Smooth muscle cell (in vitro differentiated cells): ENCODE results near the gene RIC8A. TPM values are rescaled to one million over a fixed set of nuclear protein-coding genes. Genes with fewer than 3 reads are reported as not detected.

Experiments used
- DNase-seq: peaks from one replicate; lab custom pipeline; 2025; ENCODE audit not compliant: unreplicated experiment; lab: John Stamatoyannopoulos, UW
- H2AFZ ChIP-seq: fragments of 200-600 bp; sonication (generic); 2 replicates; pipeline ENCODE4 v1.6.0; 2016; ENCODE audit warnings: antibody characterized with exemption, low read depth, mild to moderate bottlenecking
- H3F3A ChIP-seq: fragments of 200-600 bp; sonication (generic); 2 replicates; pipeline ENCODE4 v1.6.0; 2017; ENCODE audit warnings: antibody characterized with exemption, low read depth
- H3K27ac ChIP-seq: fragments of 200-600 bp; sonication (generic); 2 replicates; pipeline ENCODE4 v1.5.1; 2016; ENCODE audit warnings: low read depth, mild to moderate bottlenecking
- H3K27me3 ChIP-seq: fragments of 200-600 bp; sonication (generic); 2 replicates; pipeline ENCODE4 v1.6.1; 2016; ENCODE audit warnings: low read depth, mild to moderate bottlenecking
- H3K36me3 ChIP-seq: fragments of 200-600 bp; sonication (generic); 2 replicates; pipeline ENCODE4 v1.5.1; 2016; ENCODE audit warnings: low read depth
- H3K4me1 ChIP-seq: fragments of 200-600 bp; sonication (generic); 2 replicates; pipeline ENCODE4 v1.5.1; 2016; ENCODE audit warnings: low read depth
- H3K4me2 ChIP-seq: fragments of 200-600 bp; sonication (generic); 2 replicates; pipeline ENCODE4 v1.6.0; 2016; ENCODE audit warnings: mild to moderate bottlenecking
- H3K4me3 ChIP-seq: fragments of 200-600 bp; sonication (generic); 2 replicates; pipeline ENCODE4 v1.5.1; 2016; ENCODE audit warnings: mild to moderate bottlenecking
- H3K79me2 ChIP-seq: fragments of 200-600 bp; sonication (generic); 2 replicates; pipeline ENCODE4 v1.6.0; 2016; ENCODE audit warnings: low read depth, mild to moderate bottlenecking
- H3K9ac ChIP-seq: fragments of 200-600 bp; sonication (generic); 2 replicates; pipeline ENCODE4 v1.6.0; 2016; ENCODE audit warnings: low read depth
- H3K9me3 ChIP-seq: fragments of 200-600 bp; sonication (generic); replicated peaks from 2 replicates; pipeline ENCODE4 v1.5.1; 2016; ENCODE audit warnings: low read depth
- H4K20me1 ChIP-seq: fragments of 200-600 bp; sonication (generic); 2 replicates; pipeline ENCODE4 v1.6.0; 2016; ENCODE audit warnings: low read depth
- WGBS: methylation state at CpG from one replicate; pipeline ENCODE4 v1.1.7; 2016; ENCODE audit warnings: low lambda C conversion rate; 5-methylcytosine and 5-hydroxymethylcytosine counted together
- polyA plus RNA-seq: library from polyadenylated mRNA; unstranded; fragments of >200 nt; fragmentation: Nextera tagmentation; extraction: Ambion mirVana; gene quantifications from 2 replicates; pipeline ENCODE4 v1.2.1, GENCODE V29; 2016
- total RNA-seq: library from RNA; depleted of rRNA; stranded (reverse); fragments of >200 nt; gene quantifications from 2 replicates; pipeline ENCODE4 v1.2.3, GENCODE V29; 2014
- TF ChIP-seq, protein P1 (sequence below): fragments of 200-600 bp; sonication (generic); IDR thresholded peaks from 2 replicates; pipeline ENCODE4 v1.5.1; 2017; ENCODE audit warnings: borderline replicate concordance, mild to moderate bottlenecking, antibody characterized with exemption; ENCODE audit not compliant: insufficient read depth, poor library complexity, severe bottlenecking

Gene RIC8A
- total and polyA plus RNA-seq, 2 experiments from 2014 or later: 71.2 to 120 TPM

DNA sequence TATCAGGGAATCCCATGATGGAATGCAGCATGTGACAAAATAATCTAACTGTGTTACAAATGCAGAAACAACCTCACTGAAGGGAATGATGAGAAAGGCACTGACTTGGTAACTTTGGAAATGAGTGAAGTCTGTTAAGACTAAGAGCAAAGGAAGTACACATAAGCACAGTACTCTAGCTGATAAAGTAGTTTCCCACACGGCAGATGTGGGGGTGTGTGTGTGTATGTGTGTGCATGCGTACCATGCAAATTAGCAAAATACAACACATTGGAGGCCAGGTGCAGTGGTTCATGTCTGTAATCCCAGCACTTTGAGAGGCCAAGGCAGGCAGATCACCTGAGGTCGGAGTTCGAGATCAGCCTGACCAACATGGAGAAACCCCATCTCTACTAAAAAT is 54.1 kb downstream of the RIC8A start:
- no peak overlapping the region for H2AFZ ChIP-seq
- no peaks in the 10 kb centered on the region for H3F3A ChIP-seq
- H3K27me3 ChIP-seq: no peaks in the 10 kb centered on the region
- H3K36me3 ChIP-seq: no peaks in the 10 kb centered on the region
- H3K4me3 ChIP-seq: no peak overlapping the region
- TF ChIP-seq, protein P1, sequence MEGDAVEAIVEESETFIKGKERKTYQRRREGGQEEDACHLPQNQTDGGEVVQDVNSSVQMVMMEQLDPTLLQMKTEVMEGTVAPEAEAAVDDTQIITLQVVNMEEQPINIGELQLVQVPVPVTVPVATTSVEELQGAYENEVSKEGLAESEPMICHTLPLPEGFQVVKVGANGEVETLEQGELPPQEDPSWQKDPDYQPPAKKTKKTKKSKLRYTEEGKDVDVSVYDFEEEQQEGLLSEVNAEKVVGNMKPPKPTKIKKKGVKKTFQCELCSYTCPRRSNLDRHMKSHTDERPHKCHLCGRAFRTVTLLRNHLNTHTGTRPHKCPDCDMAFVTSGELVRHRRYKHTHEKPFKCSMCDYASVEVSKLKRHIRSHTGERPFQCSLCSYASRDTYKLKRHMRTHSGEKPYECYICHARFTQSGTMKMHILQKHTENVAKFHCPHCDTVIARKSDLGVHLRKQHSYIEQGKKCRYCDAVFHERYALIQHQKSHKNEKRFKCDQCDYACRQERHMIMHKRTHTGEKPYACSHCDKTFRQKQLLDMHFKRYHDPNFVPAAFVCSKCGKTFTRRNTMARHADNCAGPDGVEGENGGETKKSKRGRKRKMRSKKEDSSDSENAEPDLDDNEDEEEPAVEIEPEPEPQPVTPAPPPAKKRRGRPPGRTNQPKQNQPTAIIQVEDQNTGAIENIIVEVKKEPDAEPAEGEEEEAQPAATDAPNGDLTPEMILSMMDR: no peak
- H3K9ac ChIP-seq: no peak overlapping the region
- H3K27ac ChIP-seq: no peak overlapping the region
- WGBS: 92% methylated on average over 4 of the region's 4 CpGs
- no peaks in the 10 kb centered on the region for H3K9me3 ChIP-seq
- DNase-seq: no peak
- no peaks in the 10 kb centered on the region for H3K4me1 ChIP-seq
- no peak overlapping the region for H3K4me2 ChIP-seq
- no peaks in the 10 kb centered on the region for H3K79me2 ChIP-seq
- no peaks in the 10 kb centered on the region for H4K20me1 ChIP-seq

Other genes with a start within 250 kb of the RIC8A start
- gene SCGB1C1, start 14.6 kb upstream of the RIC8A start, total RNA-seq: not detected in 2 replicates
- not detected in 2 replicates for gene SCGB1C1, start 14.6 kb upstream of the RIC8A start, polyA plus RNA-seq
- 31.3 and 40.5 TPM in 2 replicates for gene BET1L, start 309 bp upstream of the RIC8A start, total RNA-seq
- 92.5 and 97.4 TPM in 2 replicates for gene BET1L, start 309 bp upstream of the RIC8A start, polyA plus RNA-seq
- gene SIRT3, start 28.6 kb downstream of the RIC8A start, total RNA-seq: 10.8 and 13.0 TPM in 2 replicates
- gene SIRT3, start 28.6 kb downstream of the RIC8A start, polyA plus RNA-seq: 19.8 and 22.6 TPM in 2 replicates
- gene PSMD13, start 29.3 kb downstream of the RIC8A start, total RNA-seq: 77.4 and 79.2 TPM in 2 replicates
- 173 and 200 TPM in 2 replicates for gene PSMD13, start 29.3 kb downstream of the RIC8A start, polyA plus RNA-seq
- gene NLRP6, start 70.7 kb downstream of the RIC8A start, total RNA-seq: not detected in 2 replicates
- gene NLRP6, start 70.7 kb downstream of the RIC8A start, polyA plus RNA-seq: not detected in 2 replicates
- gene PGGHG, start 81.4 kb downstream of the RIC8A start, total RNA-seq: 8.6 and 18.2 TPM in 2 replicates
- gene PGGHG, start 81.4 kb downstream of the RIC8A start, polyA plus RNA-seq: 16.6 and 24.3 TPM in 2 replicates
- gene IFITM5, start 91.8 kb downstream of the RIC8A start, total RNA-seq: not detected in 2 replicates
- not detected in 2 replicates for gene IFITM5, start 91.8 kb downstream of the RIC8A start, polyA plus RNA-seq
- gene IFITM2, start 100.1 kb downstream of the RIC8A start, total RNA-seq: 210 and 211 TPM in 2 replicates
- gene IFITM2, start 100.1 kb downstream of the RIC8A start, polyA plus RNA-seq: 1,227 and 1,486 TPM in 2 replicates
- 355 TPM in 2 replicates for gene IFITM1, start 106.3 kb downstream of the RIC8A start, total RNA-seq
- gene IFITM1, start 106.3 kb downstream of the RIC8A start, polyA plus RNA-seq: 599 and 726 TPM in 2 replicates
- 392 and 393 TPM in 2 replicates for gene IFITM3, start 113.2 kb downstream of the RIC8A start, total RNA-seq
- gene IFITM3, start 113.2 kb downstream of the RIC8A start, polyA plus RNA-seq: 3,295 and 4,132 TPM in 2 replicates
- 21.9 and 48.8 TPM in 2 replicates for gene B4GALNT4, start 161.8 kb downstream of the RIC8A start, total RNA-seq
- 44.9 and 45.8 TPM in 2 replicates for gene B4GALNT4, start 161.8 kb downstream of the RIC8A start, polyA plus RNA-seq
- gene PKP3, start 186.5 kb downstream of the RIC8A start, total RNA-seq: 32.0 and 61.2 TPM in 2 replicates
- gene PKP3, start 186.5 kb downstream of the RIC8A start, polyA plus RNA-seq: 24.6 and 69.9 TPM in 2 replicates
- 15.3 and 18.3 TPM in 2 replicates for gene SIGIRR, start 207.3 kb downstream of the RIC8A start, total RNA-seq
- gene SIGIRR, start 207.3 kb downstream of the RIC8A start, polyA plus RNA-seq: 26.3 and 29.4 TPM in 2 replicates
- 0.67 and 1.4 TPM in 2 replicates for gene ANO9, start 234.3 kb downstream of the RIC8A start, total RNA-seq
- gene ANO9, start 234.3 kb downstream of the RIC8A start, polyA plus RNA-seq: 1.5 and 7.1 TPM in 2 replicates
- gene PTDSS2, start 242.6 kb downstream of the RIC8A start, total RNA-seq: 15.2 and 20.7 TPM in 2 replicates
- gene PTDSS2, start 242.6 kb downstream of the RIC8A start, polyA plus RNA-seq: 25.2 and 33.5 TPM in 2 replicates